HG03280 (cell line): ENCODE measurements around the gene SVEP1.
"Not testable (repeated sequence)": the region's sequence is repeated elsewhere in the genome, so short reads cannot be mapped to it uniquely, and the experiment has no call there.

Experiments
- ATAC-seq: cut with Tn5 transposase; IDR thresholded peaks from one replicate; pipeline ENCODE4 v1.9.1; 2021; ENCODE audit warnings: mild to moderate bottlenecking, moderate library complexity; ENCODE audit not compliant: unreplicated experiment

The SVEP1 gene

GRCh38 chr9:110451726-110452125 is 127.8 kb downstream of the SVEP1 start:
- ATAC-seq, result no peak

GRCh38 chr9:110447476-110447875 is 132.1 kb downstream of the SVEP1 start:
- no peak for ATAC-seq

DNA sequence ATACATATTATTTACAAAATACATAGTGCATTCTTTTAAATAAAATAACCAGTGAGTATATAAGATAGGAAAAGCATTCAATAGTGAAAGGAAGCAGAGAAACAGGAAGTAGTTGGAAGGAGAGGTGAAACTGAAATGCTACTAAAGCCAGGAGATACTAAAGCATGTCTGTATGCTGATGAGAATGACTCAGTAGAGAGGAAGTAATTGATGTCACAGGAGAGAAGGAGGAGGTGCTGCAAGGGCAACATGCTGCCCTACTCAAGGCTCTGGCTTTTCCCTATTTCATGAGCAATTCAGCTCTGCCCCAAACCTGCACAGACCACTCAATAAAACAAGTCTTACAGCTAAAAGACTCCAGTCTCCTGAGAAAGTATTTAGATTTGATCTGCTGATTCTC is 133.4 kb downstream of the SVEP1 start:
- no peak for ATAC-seq

DNA sequence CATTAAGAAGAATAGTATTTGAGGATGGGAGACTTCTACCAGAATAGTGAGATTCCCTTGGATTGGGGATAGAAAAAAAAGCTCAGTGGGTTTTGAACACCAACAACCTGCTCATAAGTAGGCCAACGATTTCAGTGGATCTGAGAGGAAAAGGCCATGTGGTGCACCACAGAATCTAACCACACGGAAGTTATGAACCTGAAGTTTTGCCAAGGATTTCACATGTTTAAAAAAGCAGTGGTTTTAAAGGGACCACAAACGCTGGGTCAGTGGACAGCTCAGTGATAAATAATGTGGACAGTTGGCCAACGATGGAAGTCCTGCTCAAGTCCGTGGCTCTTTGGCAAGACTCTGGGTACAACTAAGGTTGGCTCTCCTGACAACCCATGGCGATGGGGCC is 134.6 kb downstream of the SVEP1 start:
- ATAC-seq, result no peak

- ATAC-seq, result no peak
Measured at GRCh38 chr9:110443866-110444220, 135.7 kb downstream of the SVEP1 start.

GRCh38 chr9:110443146-110443865 is 136.2 kb downstream of the SVEP1 start:
- no peak for ATAC-seq

DNA sequence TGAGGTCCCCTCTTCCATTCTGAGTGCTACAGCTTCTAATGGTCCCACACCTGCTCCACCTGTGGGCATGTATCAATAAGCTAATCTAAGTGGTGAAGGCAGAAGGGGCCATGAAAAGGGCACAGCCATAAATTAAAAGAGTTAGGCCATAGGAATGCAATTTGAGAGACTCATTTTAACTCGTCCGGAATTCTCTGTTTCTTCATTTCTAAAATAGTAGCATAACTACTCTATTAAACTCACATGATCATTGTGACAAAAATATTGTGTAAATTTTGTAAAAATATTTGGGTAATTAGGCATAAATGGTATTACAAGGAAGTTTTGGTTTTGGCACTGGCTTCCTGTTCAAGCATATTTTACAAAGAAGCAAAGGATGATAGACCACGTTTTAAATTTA is 138.7 kb downstream of the SVEP1 start:
- ATAC-seq, result no peak

DNA sequence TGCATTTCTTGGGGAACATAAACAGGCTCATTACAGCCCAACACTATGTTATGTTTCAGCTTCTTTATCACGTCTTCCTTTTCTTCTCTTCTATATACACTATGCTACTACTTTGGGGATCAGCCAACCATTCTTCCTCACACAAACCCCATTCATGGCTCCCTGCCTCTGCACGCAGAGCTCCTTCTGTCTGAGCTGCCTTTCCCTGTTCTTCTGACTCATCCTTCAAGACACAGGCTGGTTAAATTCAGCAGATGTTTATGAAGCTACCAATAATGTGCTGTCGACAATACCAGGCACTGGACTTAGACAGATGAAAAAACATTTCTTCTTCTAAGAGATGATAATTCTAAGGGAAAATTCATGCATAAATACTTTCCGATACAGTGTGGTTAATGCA is 139.4 kb downstream of the SVEP1 start:
- no peak for ATAC-seq

- no peak for ATAC-seq
Measured at GRCh38 chr9:110432253-110432652, 147.3 kb downstream of the SVEP1 start.

DNA sequence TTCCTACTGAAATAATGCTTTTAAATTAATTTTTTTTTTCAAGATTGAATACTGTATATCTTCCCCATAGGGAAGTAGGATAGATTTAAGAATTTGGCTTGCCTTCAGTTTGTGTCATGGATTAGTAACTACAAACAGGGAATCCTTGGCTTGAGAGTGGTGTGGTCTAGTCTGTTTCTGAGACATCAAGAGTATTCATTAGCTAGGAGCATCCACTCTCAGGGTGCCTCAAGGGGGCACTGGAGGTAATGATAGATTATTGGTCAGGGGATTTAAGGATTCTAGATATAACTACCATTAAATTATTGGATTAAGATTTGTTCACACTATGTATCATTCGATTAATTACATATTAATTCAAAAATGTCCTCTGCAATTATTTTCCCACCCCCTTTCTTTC is 150.1 kb downstream of the SVEP1 start:
- ATAC-seq, result no peak

- peak; percentile 57 for ATAC-seq
Measured at GRCh38 chr9:110427497-110428104, 151.9 kb downstream of the SVEP1 start.

DNA sequence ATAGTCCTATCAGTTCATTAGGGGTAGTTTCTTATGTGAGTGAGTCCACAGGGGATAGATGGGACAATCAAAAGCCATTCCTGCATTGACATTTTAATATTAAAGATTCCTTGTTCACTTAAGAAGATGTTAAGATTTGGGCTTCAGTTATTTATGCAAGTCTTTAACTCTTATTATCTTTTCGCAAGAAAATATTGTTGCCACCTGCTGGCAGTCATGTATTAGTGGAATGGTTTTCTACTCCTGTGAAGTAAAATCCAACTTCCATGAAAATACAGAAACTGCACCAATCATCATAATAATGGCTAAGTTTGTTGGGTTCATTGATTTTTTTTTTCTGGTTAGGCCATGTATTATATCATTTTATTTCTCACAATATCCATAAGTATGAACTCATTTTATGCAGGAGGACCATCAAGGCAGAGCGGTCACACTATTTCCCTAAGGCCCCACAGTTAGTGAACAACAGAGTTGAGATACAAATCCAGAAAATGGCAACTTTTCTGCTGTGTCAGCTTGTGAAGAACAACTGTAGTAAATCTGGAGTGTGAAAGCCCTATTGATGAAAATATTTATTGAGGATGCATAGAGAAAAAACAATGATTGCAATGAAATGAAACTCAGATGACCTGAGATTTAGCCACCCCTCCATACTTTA is 153.4 kb downstream of the SVEP1 start:
- ATAC-seq, result no peak

DNA sequence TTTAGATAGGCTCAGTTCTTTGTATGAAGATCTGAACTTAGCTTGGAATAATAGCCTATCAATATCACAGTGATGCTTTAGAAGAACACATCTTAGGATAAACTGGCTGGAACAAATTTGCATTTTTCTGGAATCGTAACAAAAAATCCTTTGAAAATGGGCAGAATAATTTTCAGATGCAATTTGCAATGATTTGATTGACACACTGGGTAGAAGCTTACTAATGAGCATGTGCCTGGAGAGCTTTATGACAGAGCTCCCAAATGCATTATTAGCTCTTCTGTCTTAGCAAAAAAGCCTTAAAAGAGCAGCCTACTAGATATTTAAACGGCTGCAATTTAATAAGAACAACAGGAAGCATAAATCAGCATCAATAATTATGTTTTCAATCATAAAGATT is 165.1 kb downstream of the SVEP1 start:
- ATAC-seq, result no peak

DNA sequence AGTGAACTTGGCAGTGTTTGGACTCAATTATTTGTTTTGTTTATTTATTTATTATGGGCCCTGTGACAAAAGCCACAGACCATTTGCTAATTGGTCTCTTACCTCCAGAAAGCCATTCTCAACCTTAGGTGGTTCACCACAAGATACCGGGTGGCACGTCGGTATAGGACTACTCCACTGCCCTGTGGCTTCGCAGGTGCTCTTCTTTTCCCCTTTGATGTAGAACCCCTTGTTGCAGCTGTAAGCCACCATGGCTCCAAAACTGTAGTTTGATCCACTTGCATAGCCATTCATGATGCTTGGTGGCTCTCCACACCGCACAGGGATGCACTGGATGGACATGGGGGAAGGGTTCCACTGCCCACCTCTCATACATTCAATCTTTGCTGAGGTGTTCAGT is 168.6 kb downstream of the SVEP1 start:
- no peak for ATAC-seq

GRCh38 chr9:110408598-110408997 is 170.9 kb downstream of the SVEP1 start:
- ATAC-seq, result no peak

DNA sequence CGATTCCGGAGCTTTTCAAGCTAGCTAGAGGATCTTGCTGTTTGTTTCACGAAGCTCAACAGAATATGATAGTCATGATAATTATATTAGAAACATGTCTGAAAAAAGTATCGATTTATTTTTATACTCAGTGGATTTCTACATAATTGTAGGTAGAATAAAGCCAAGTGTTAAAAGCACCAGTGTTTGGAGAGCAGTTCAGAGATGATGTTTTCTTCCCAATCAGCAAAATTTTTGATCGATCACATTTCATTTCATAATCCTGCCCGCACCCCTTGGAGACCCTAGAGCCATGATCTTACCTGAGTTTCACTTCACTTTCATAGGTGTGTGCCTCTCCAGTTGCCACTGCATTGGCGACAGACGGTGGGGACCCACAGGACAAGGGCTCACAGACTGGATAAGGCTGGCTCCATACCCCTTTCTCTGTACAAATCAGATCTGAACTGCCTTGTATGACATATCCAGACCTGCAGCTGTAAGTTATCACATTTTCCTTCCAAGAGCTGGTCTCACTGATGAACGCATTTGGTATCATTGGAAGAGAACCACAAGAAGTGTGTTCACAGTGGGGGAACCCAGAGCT is 173.6 kb downstream of the SVEP1 start:
- ATAC-seq, result no peak

GRCh38 chr9:110404473-110404872 is 175.1 kb downstream of the SVEP1 start:
- ATAC-seq, result no peak

DNA sequence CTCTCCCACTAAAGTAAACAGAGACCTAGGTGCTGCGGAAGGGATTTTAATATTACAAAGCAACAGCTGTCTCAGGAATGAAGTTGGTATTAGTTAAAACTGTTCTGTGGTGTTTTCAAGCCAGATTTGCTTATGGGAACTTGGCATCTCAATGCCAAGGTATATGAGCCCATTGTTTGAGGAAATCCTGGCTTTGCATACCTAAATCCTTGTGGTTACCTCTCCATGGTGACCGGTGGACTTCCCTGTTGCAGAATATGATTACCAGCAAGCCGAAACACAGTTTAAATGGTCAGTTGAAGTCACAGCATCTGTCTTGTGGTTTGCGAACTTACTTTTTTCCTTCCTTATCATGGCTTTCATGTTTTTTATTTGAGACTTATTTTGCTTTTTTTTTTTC is 179.6 kb downstream of the SVEP1 start:
- ATAC-seq, result no peak

DNA sequence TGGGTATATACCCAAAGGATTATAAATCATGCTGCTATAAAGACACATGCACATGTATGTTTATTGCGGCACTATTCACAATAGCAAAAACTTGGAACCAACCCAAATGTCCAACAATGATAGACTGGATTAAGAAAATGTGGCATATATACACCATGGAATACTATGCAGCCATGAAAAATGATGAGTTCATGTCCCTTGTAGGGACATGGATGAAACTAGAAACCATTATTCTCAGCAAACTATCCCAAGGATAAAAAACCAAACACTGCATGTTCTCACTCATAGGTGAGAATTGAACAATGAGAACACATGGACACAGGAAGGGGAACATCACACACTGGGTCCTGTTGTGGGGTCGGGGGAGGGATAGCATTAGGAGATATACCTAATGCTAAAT is 180.5 kb downstream of the SVEP1 start:
- not testable (repeated sequence) for ATAC-seq

DNA sequence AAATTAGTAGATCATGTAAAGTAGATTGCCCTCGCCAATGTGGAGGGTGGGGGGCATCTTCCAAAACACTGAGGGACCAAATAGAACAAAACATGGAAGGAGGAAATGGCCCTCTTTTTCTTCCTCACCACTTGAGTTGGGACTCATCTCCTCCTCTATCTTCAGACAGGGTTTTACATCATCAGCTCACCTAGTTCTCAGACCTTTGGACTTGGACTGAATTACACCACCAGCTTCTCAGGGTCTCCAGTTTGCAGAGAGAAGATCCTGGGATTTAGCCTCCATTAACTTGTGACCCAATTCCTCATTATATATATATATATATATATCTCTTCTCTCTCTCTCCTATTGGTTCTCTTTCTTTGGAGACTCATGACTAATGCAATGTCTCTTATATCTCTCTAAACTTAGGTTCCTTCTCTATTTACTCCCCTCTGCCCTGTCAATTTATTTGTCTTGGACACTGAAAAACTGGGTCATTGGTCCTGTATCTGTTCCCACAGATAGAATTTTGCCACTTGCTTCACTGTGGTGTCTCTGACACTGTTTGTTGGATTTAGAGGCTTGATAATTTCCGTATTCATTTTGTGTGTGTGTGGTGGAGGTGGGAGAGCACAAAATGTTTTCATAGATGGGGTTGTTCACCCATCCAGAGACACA is 187.6 kb downstream of the SVEP1 start:
- ATAC-seq, result no peak

- no peak for ATAC-seq
Measured at GRCh38 chr9:110389148-110389750, 190.3 kb downstream of the SVEP1 start.
